SKM-1 treated with dmso at 0.1 percent for 144 hours (cell line): ENCODE results near the gene RHPN2.
"Not testable (repeated sequence)": the region's sequence is repeated elsewhere in the genome, so short reads cannot be mapped to it uniquely, and the experiment has no call there.

Experiments
- DNase-seq: peaks from one replicate; lab custom pipeline; 2025; ENCODE audit not compliant: unreplicated experiment; lab: John Stamatoyannopoulos, UW

RHPN2 gene

GRCh38 chr19:33032218-33032781 lies 32.4 kb downstream of the RHPN2 start:
- DNase-seq: no peak

DNA sequence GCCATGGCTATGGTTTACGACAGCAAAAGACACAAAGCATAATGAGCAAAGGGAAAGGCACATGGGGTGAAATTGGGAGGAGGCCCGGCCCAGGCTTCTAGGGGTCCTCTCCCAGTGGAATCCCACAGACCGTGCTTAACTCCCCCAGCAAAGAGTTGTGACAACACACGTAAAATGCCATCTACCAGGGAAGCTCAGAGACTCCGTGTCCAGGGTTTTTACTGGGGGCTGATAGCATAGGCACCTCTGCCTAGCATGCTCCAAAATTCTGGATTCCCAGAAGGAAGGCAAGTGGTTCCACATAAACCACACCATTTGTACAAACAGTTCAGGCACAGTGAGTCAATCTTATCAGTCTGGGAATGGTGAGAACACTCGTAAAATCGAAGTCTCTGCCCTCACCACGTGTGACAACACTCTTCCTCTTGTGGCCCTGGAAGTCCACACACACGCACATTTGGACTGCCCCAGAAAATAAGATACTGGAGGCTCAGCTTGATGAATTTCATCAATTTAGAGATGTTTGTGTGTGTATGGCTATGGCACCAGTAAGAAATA lies 34.9 kb downstream of the RHPN2 start:
- DNase-seq: no peak

GRCh38 chr19:33026602-33027001 lies 38.1 kb downstream of the RHPN2 start:
- not testable (repeated sequence) for DNase-seq

DNA sequence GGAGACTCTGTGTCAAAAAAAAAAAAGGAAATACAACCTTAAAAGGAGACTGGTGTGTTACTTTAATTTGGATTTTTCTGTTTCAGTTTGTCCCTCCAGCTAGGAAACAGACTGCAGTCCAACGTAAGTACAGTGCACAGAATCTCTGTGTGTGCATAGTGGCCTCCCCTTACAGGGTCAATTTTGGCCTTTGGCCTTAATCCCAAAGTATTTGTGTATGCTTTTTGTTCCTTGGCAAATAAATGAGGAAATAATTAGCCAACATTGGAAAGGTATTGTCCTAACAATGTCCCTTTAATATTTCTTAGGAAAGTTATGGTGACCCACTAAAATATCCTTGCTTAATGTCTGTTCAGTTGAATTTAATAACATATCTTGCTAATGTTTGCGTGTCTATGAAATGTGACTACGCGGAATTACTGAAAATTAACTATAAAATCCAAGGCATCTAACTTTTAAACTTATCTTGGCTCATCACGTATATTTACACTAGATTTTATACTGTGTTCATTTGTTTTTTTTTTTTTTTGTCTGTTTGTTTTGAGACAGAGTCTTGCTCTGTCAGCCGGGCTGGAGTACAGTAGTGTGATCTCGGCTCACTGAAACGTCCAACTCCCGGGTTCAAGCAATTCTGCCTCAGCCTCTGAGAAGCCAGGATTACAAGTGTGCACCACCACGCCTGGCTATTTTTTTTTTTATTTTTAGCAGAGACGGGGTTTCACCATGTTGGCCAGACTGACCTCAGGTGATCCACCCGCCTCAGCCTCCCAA lies 39.0 kb downstream of the RHPN2 start:
- DNase-seq: not testable (repeated sequence)

DNA sequence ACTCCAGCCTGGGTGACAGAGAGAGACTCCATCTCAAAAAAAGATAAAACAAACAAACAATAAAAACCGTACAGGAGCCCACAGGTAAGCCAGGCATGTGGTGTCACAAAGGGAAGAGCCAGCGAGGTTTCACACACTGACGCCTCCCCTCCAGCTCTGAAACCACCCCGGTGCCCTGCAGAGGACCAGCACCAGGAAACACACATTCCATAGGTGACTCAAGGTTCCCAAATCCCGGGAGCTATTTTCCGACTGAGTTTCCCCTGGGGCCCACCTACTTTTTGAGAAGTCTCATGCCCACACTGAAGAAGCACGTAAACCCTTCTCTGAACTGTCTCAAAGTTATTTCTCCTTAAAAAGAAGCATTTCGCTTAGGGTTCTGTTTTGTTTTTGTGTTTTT lies 40.3 kb downstream of the RHPN2 start:
- DNase-seq: no peak

- DNase-seq: no peak
Observed at GRCh38 chr19:33022472-33023116, 42.1 kb downstream of the RHPN2 start.

- not testable (repeated sequence) for DNase-seq
Observed at GRCh38 chr19:33010891-33011290, 53.8 kb downstream of the RHPN2 start.

GRCh38 chr19:33008738-33009137 lies 56.0 kb downstream of the RHPN2 start:
- DNase-seq: no peak

GRCh38 chr19:33005440-33005839 lies 59.2 kb downstream of the RHPN2 start:
- DNase-seq: no peak

DNA sequence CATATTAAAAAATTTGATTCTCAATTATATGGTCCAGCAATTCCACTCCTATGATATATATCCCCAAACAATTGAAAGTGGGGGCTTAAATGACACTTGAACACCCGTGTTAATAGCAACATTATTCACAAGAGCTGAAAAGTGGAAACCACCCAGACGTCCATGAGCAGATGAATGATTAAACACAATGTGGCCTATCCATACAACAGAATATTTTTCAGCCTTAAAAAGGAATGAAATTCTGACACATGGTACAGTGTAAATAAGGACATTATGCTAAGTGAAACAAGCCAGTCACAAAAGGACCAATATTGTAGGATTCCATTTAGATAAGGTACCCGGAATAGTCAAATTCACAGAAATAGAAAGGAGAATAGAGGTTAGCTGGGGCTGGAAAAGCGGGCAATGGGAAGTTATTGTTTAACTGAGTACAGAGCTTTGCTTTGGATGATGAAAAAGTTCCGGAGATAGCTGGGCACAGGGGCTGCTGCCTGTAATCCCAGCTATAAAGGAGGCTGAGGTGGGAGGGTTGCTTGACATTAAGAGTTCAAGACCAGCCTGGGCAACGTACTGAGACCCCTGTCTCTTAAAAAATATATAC lies 61.2 kb downstream of the RHPN2 start:
- not testable (repeated sequence) for DNase-seq

- DNase-seq: not testable (repeated sequence)
Observed at GRCh38 chr19:33002126-33002865, 62.4 kb downstream of the RHPN2 start.

GRCh38 chr19:33000910-33001309 lies 63.8 kb downstream of the RHPN2 start:
- DNase-seq: no peak

GRCh38 chr19:33000510-33000909 lies 64.2 kb downstream of the RHPN2 start:
- DNase-seq: no peak

DNA sequence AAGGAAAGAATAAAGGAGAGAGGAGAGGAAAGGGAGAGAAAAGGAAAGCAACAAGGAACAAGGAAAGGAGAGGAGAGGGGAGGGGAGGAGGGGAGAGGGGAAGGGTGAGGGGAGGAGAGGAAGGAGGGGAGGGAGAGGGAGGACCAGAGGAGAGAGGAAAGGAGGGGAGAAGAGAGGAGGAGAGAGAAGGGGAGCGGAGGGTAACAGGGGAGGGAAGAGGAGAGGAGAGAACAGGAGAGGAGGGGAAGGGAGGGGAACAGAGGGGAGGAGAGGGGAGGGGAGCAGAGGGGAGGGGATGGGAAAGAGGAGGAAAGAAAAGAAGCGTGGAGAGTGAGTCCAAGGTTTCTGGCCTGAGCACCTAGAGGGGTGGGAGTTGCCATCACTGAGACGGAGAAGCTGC lies 66.0 kb downstream of the RHPN2 start:
- no peak for DNase-seq

DNA sequence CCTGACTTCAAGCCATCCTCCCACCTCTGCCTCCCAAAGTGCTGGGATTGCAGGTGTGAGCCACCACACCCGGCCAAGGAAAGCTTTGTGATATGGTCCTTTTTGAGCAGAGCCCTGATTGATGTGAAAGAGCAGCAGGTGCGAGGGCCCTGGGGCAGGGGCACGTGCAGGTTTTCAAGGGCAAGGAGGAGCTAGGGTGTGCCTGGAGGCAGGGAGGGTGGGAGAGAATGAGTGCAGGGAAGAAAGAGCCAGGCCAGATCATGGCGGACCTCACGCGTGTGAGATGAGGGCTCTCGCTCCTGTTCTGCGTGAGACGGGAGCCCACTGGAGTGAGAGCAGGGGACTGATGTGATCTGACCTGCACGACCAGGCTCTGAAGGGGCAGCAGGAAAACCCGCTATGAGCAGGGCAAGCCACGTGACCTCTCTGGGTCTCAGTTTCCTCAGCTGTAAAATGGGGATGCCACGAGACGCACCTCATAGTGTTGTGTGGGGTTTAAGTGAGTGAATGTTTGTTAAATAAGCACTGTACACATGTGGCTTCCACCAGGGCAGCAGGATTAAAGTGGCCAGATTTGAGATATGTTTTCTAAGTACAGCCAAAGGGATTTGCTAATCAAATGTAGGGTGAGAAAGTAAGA lies 66.9 kb downstream of the RHPN2 start:
- DNase-seq: no peak

DNA sequence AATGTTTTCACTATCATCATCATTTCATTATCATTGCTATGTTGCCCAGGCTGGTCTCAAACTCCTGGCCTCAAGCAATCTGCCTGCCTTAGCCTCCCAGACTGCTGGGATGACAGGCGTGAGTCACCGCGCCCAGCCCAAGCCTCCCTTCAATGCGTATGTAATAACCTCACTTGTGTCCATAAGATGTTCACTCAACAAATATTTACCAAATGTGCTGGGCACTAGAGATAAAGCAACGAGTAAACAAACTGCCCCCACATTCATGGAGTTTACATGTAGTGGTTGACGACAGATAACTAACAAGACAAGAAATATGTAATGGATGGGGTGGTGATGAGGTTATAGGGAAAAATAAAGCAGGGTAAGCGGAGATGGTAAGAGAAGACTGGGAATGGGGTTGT lies 67.6 kb downstream of the RHPN2 start:
- DNase-seq: not testable (repeated sequence)

GRCh38 chr19:32995966-32996365 lies 68.7 kb downstream of the RHPN2 start:
- not testable (repeated sequence) for DNase-seq

GRCh38 chr19:32988724-32989123 lies 76.0 kb downstream of the RHPN2 start:
- DNase-seq: no peak

GRCh38 chr19:32988254-32988653 lies 76.4 kb downstream of the RHPN2 start:
- DNase-seq: not testable (repeated sequence)

DNA sequence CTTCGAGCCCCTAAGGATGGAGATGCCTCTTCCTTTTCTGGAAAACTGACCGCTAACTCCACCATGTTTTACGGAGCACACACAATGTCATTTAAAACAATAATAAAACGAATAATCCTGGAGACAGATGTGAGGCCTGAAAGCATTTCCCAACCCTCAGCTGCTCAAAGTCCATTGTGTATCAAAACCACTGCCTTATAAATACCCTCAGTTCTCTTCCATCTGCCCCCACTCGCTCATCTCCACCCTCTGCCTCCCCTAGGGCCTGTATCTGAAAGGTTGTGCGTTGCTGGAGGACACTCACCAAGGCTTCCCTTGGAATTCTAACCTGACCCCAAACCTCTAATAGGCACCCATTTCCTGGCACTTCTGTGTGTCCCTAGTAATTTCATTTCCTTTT lies 82.2 kb downstream of the RHPN2 start:
- DNase-seq: not testable (repeated sequence)
